ENCODE measurements around the gene NDUFS5.
A peak's percentile ranks its signal among the peaks of the same experiment; 100 is the strongest.

NDUFS5 gene

GRCh38 chr1:39080269-39080826, 54.2 kb downstream of the NDUFS5 start:
- H3K4me3 ChIP-seq (ENCODE audit: low read depth, low read length) = no peak overlapping the region
- TF ChIP-seq CTCF (IDR thresholded peaks at IDR 0.05; ENCODE audit: borderline replicate concordance, insufficient read depth, low read depth, low read length) = no peak

- no peak overlapping the region for H3K4me3 ChIP-seq (ENCODE audit: low read depth, low read length)
- TF ChIP-seq CTCF (IDR thresholded peaks at IDR 0.05; ENCODE audit: borderline replicate concordance, insufficient read depth, low read depth, low read length) = no peak
Observed at GRCh38 chr1:39080831-39081270, 54.7 kb downstream of the NDUFS5 start.

- H3K4me3 ChIP-seq (ENCODE audit: low read depth, low read length) = peak overlapping the region; percentile 41
- 0 out of 2 replicates have a peak, but pooled peaks have one; percentile 5 for TF ChIP-seq CTCF (IDR thresholded peaks at IDR 0.05; ENCODE audit: borderline replicate concordance, insufficient read depth, low read depth, low read length)
Observed at GRCh38 chr1:39081271-39082009, 55.3 kb downstream of the NDUFS5 start.

GRCh38 chr1:39082010-39082799, 56.1 kb downstream of the NDUFS5 start:
- TF ChIP-seq CTCF (IDR thresholded peaks at IDR 0.05; ENCODE audit: borderline replicate concordance, insufficient read depth, low read depth, low read length) = no peak
- H3K4me3 ChIP-seq (ENCODE audit: low read depth, low read length) = no peak overlapping the region

GRCh38 chr1:39082811-39083576, 56.8 kb downstream of the NDUFS5 start:
- no peak for TF ChIP-seq CTCF (IDR thresholded peaks at IDR 0.05; ENCODE audit: borderline replicate concordance, insufficient read depth, low read depth, low read length)
- no peak overlapping the region for H3K4me3 ChIP-seq (ENCODE audit: low read depth, low read length)

- no peak overlapping the region for H3K4me3 ChIP-seq (ENCODE audit: low read depth, low read length)
- TF ChIP-seq CTCF (IDR thresholded peaks at IDR 0.05; ENCODE audit: borderline replicate concordance, insufficient read depth, low read depth, low read length) = no peak
Observed at GRCh38 chr1:39084191-39084590, 58.0 kb downstream of the NDUFS5 start.
